ENCODE data around the gene TMC5. TPM values are rescaled to one million over a fixed set of nuclear protein-coding genes. Genes with fewer than 3 reads are reported as not detected.

TMC5 gene
- polyA plus RNA-seq, 1 of the 3 experiments (the other 2 are of a cell fraction): not detected

- no peaks in the 10 kb centered on the region for H3K9me3 ChIP-seq
- no peaks in the 10 kb centered on the region for H3F3A ChIP-seq (replicated peaks; ENCODE audit: insufficient read depth)
- H3K36me3 ChIP-seq (replicated peaks in 1 of 2; ENCODE audit: control insufficient read depth in 1 of 2, insufficient read depth in 2 of 2, low read length in 1 of 2): no peaks in the 10 kb centered on the region
- H3K9me2 ChIP-seq: no peaks in the 10 kb centered on the region
- H3K27ac ChIP-seq (ENCODE audit: low read depth in 2 of 2, low read length in 1 of 2): no peak overlapping the region
- H4K20me1 ChIP-seq (ENCODE audit: insufficient read depth): no peaks in the 10 kb centered on the region
- 86% methylated on average over 3 of the region's 3 CpGs for WGBS (ENCODE audit: low lambda C conversion rate)
- ChIA-PET CTCF (interaction anchor here (1.4 kb wide), 1 partner anchor 90 kb away, joined by 5 read pairs; no protein-coding TSS in a partner anchor), POLR2A (no interaction called here)
- no peaks in the 10 kb centered on the region for H3K79me2 ChIP-seq (ENCODE audit: insufficient read depth)
- no peaks in the 10 kb centered on the region for H3K4me1 ChIP-seq (ENCODE audit: control insufficient read depth in 1 of 2, insufficient read depth in 2 of 2, low read depth in 1 of 2, low read length in 1 of 2)
- DNase-seq: no peak
- no peak overlapping the region for H2AFZ ChIP-seq (ENCODE audit: low read depth)
- no peaks in the 10 kb centered on the region; the same call in 1 of the 2 replicates for H3K27me3 ChIP-seq (ENCODE audit: insufficient read depth)
- H3K9ac ChIP-seq: no peak overlapping the region
- no peak overlapping the region for H3K4me2 ChIP-seq
- TF ChIP-seq POLR2AphosphoS5 (IDR thresholded peaks at IDR 0.05; ENCODE audit: low read depth, low read length) (no peak), USF2 (IDR thresholded peaks at IDR 0.05; ENCODE audit: borderline replicate concordance, low read depth, low read length) (no peak), TCF12 (IDR thresholded peaks at IDR 0.05) (no peak), TAF1 (IDR thresholded peaks at IDR 0.05; ENCODE audit: borderline replicate concordance, low read depth, low read length) (no peak), PBX3 (IDR thresholded peaks at IDR 0.05) (no peak), IRF3 (IDR thresholded peaks at IDR 0.05; ENCODE audit: low read depth, low read length) (no peak), ZBTB33 (IDR thresholded peaks at IDR 0.05; ENCODE audit: borderline replicate concordance, low read depth) (no peak), FOXM1 (IDR thresholded peaks at IDR 0.05; ENCODE audit: low read depth) (no peak), RAD21 (IDR thresholded peaks at IDR 0.05; ENCODE audit: low read length) (no peak)
- no peak overlapping the region for H3K4me3 ChIP-seq (ENCODE audit: low read depth in 2 of 2, low read length in 1 of 2)
Measured at GRCh38 chr16:19479302-19479721, 61.6 kb downstream of the TMC5 start.

GRCh38 chr16:19481296-19481695 lies 63.6 kb downstream of the TMC5 start:
- Histone ChIP-seq H3K9me2 (no peaks in the 10 kb centered on the region), H3K4me1 (ENCODE audit: control insufficient read depth in 1 of 2, insufficient read depth in 2 of 2, low read depth in 1 of 2, low read length in 1 of 2) (no peaks in the 10 kb centered on the region), H3K79me2 (ENCODE audit: insufficient read depth) (no peaks in the 10 kb centered on the region), H2AFZ (ENCODE audit: low read depth) (no peak overlapping the region), H3K27ac (ENCODE audit: low read depth in 2 of 2, low read length in 1 of 2) (no peak overlapping the region), H4K20me1 (ENCODE audit: insufficient read depth) (no peaks in the 10 kb centered on the region), H3K36me3 (replicated peaks in 1 of 2; ENCODE audit: control insufficient read depth in 1 of 2, insufficient read depth in 2 of 2, low read length in 1 of 2) (no peaks in the 10 kb centered on the region), H3K4me3 (ENCODE audit: low read depth in 2 of 2, low read length in 1 of 2) (no peak overlapping the region), H3K9ac (no peak overlapping the region), H3K9me3 (no peaks in the 10 kb centered on the region), H3F3A (replicated peaks; ENCODE audit: insufficient read depth) (no peaks in the 10 kb centered on the region), H3K27me3 (ENCODE audit: insufficient read depth) (no peaks in the 10 kb centered on the region), H3K4me2 (no peak overlapping the region)
- ChIA-PET POLR2A (no interaction called here), CTCF (interaction anchor here (0.7 kb wide), 1 partner anchor 22 kb away, joined by 3 read pairs; no protein-coding TSS in a partner anchor)
- DNase-seq: no peak
- 30% methylated on average over 2 of the region's 2 CpGs for WGBS (ENCODE audit: low lambda C conversion rate)
- TF ChIP-seq GATA2 (CRISPR knock-in tag; IDR thresholded peaks at IDR 0.05) (no peak), CHD2 (IDR thresholded peaks at IDR 0.05; ENCODE audit: low read length, partially characterized antibody) (no peak), SMC3 (IDR thresholded peaks at IDR 0.05; ENCODE audit: low read depth, low read length) (no peak), USF2 (IDR thresholded peaks at IDR 0.05; ENCODE audit: borderline replicate concordance, low read depth, low read length) (no peak), NRF1 (IDR thresholded peaks at IDR 0.05; ENCODE audit: low read depth, low read length) (no peak), FOXM1 (IDR thresholded peaks at IDR 0.05; ENCODE audit: low read depth) (no peak), TAF1 (IDR thresholded peaks at IDR 0.05; ENCODE audit: borderline replicate concordance, low read depth, low read length) (no peak), ZBTB33 (IDR thresholded peaks at IDR 0.05; ENCODE audit: borderline replicate concordance, low read depth) (no peak), MAX (IDR thresholded peaks at IDR 0.05; ENCODE audit: low read depth) (no peak)

Data from SK-N-SH (cell line).